H4 (cell line): ENCODE results near the gene CSNK2B. TPM values are rescaled to one million over a fixed set of nuclear protein-coding genes. Genes with fewer than 3 reads are reported as not detected.
A peak's percentile ranks its signal among the peaks of the same experiment; 100 is the strongest.

Experiments used
- DNase-seq: peaks from one replicate; pipeline ENCODE4 v3.0.0-alpha.2; 2015; ENCODE audit warnings: low spot score
- total RNA-seq: library from RNA; depleted of rRNA; stranded (reverse); fragments of >200 nt; shearing (Covaris generic); gene quantifications from 2 replicates; pipeline ENCODE4 v1.2.3, GENCODE V29; 2014; rRNA removed

The CSNK2B gene
- total RNA-seq: 443 and 553 TPM in 2 replicates

- peak; percentile 97 for DNase-seq
These were observed at the start of gene CSNK2B for GRCh38 chr6:31665501-31666336. CSNK2B (plus strand) TSS chr6:31666080; CDS start chr6:31666832, 752 bp downstream.

GRCh38 chr6:31617010-31617409 is 48.9 kb upstream of the CSNK2B start:
- DNase-seq: no peak

GRCh38 chr6:31619805-31620585 is 45.9 kb upstream of the CSNK2B start:
- peak; percentile 99 for DNase-seq

- DNase-seq: peak; percentile 66
These were observed 45.1 kb upstream of the CSNK2B start, which contains the start of gene PRRC2A for GRCh38 chr6:31620586-31621319. PRRC2A (plus strand) TSS chr6:31620715; CDS start chr6:31622790, 2,075 bp downstream.

GRCh38 chr6:31621320-31621939 is 44.5 kb upstream of the CSNK2B start:
- no peak for DNase-seq

GRCh38 chr6:31621991-31622390 is 43.9 kb upstream of the CSNK2B start:
- no peak for DNase-seq

- DNase-seq: no peak
These were observed 43.2 kb upstream of the CSNK2B start for GRCh38 chr6:31622684-31623091.

- DNase-seq: no peak
These were observed 41.8 kb upstream of the CSNK2B start for GRCh38 chr6:31624070-31624469.

GRCh38 chr6:31626952-31627351 is 38.9 kb upstream of the CSNK2B start:
- no peak for DNase-seq

- no peak for DNase-seq
These were observed 38.1 kb upstream of the CSNK2B start for GRCh38 chr6:31627690-31628287.

- DNase-seq: no peak
These were observed 36.9 kb upstream of the CSNK2B start for GRCh38 chr6:31629014-31629413.

GRCh38 chr6:31630177-31630934 is 35.5 kb upstream of the CSNK2B start:
- DNase-seq: no peak

GRCh38 chr6:31631209-31631608 is 34.7 kb upstream of the CSNK2B start:
- DNase-seq: no peak

- DNase-seq: no peak
These were observed 34.1 kb upstream of the CSNK2B start for GRCh38 chr6:31631681-31632278.

- no peak for DNase-seq
These were observed 33.5 kb upstream of the CSNK2B start for GRCh38 chr6:31632279-31632946.

- DNase-seq: no peak
These were observed 32.4 kb upstream of the CSNK2B start for GRCh38 chr6:31633447-31633846.

- DNase-seq: no peak
These were observed 31.7 kb upstream of the CSNK2B start for GRCh38 chr6:31634131-31634530.

GRCh38 chr6:31634969-31635575 is 30.8 kb upstream of the CSNK2B start:
- no peak for DNase-seq
